DMS153 treated with DMSO at 0.1 percent for 48 hours (cell line): ENCODE results near the gene APLN.
A peak's percentile ranks its signal among the peaks of the same experiment; 100 is the strongest.

ENCODE experiments used
- DNase-seq: peaks from one replicate; lab custom pipeline; 2025; ENCODE audit not compliant: unreplicated experiment; lab: John Stamatoyannopoulos, UW

Gene APLN

GRCh38 chrX:129641941-129642340, 12.8 kb downstream of the APLN start:
- DNase-seq, result no peak

- DNase-seq, result no peak
These were observed 13.3 kb downstream of the APLN start for GRCh38 chrX:129641469-129641868.

- no peak for DNase-seq
These were observed 14.0 kb downstream of the APLN start for GRCh38 chrX:129640737-129641136.

GRCh38 chrX:129638917-129639316, 15.8 kb downstream of the APLN start:
- no peak for DNase-seq

- peak; percentile 44 for DNase-seq
These were observed 17.3 kb downstream of the APLN start for GRCh38 chrX:129637217-129638109.

- no peak for DNase-seq
These were observed 18.5 kb downstream of the APLN start for GRCh38 chrX:129636175-129636681.

- no peak for DNase-seq
These were observed 20.2 kb downstream of the APLN start for GRCh38 chrX:129634541-129634940.

GRCh38 chrX:129632443-129632842, 22.3 kb downstream of the APLN start:
- DNase-seq, result no peak

GRCh38 chrX:129631849-129632248, 22.9 kb downstream of the APLN start:
- DNase-seq, result no peak

- DNase-seq, result no peak
These were observed 24.9 kb downstream of the APLN start for GRCh38 chrX:129629837-129630236.

- no peak for DNase-seq
These were observed 28.7 kb downstream of the APLN start for GRCh38 chrX:129626026-129626425.

- no peak for DNase-seq
These were observed 31.9 kb downstream of the APLN start for GRCh38 chrX:129622757-129623301.

- DNase-seq, result no peak
These were observed 35.8 kb downstream of the APLN start for GRCh38 chrX:129618997-129619396.

- no peak for DNase-seq
These were observed 37.3 kb downstream of the APLN start for GRCh38 chrX:129617420-129617819.

- DNase-seq, result no peak
These were observed 40.1 kb downstream of the APLN start for GRCh38 chrX:129614481-129615255.

- no peak for DNase-seq
These were observed 41.2 kb downstream of the APLN start for GRCh38 chrX:129613596-129613995.

- DNase-seq, result no peak
These were observed 42.4 kb downstream of the APLN start for GRCh38 chrX:129612396-129612795.

- DNase-seq, result no peak
These were observed 45.4 kb downstream of the APLN start for GRCh38 chrX:129609395-129609794.

- DNase-seq, result no peak
These were observed 46.3 kb downstream of the APLN start for GRCh38 chrX:129608496-129608895.

- peak; percentile 25 for DNase-seq
These were observed 47.8 kb downstream of the APLN start for GRCh38 chrX:129606918-129607317.

GRCh38 chrX:129600981-129601424, 53.8 kb downstream of the APLN start:
- DNase-seq, result peak; percentile 9

GRCh38 chrX:129599996-129600395, 54.8 kb downstream of the APLN start:
- no peak for DNase-seq
